Immature natural killer cell (primary cell): ENCODE results near the gene CDKAL1. TPM values are rescaled to one million over a fixed set of nuclear protein-coding genes. Genes with fewer than 3 reads are reported as not detected.
A peak's percentile ranks its signal among the peaks of the same experiment; 100 is the strongest.

Experiments
- DNase-seq, 3 donors: peaks; one replicate each; pipeline ENCODE4 v3.0.0; 2022; ENCODE audit warnings: mixed read lengths in 1 of 3
- H3K27ac Mint-ChIP-seq, 6 donors: one replicate each; pipeline ENCODE4 v1.8.0; 2020; ENCODE audit warnings: mixed read lengths in 6 of 6, mild to moderate bottlenecking in 5 of 6, inconsistent platforms in 4 of 6, moderate library complexity in 3 of 6
- H3K27me3 Mint-ChIP-seq, 3 donors: one replicate each; pipeline ENCODE4 v1.8.0; 2020 to 2021; ENCODE audit warnings: low read depth in 3 of 3, mild to moderate bottlenecking in 3 of 3, mixed read lengths in 3 of 3, moderate library complexity in 3 of 3, inconsistent platforms in 1 of 3
- H3K36me3 Mint-ChIP-seq, 3 donors: one replicate each; pipeline ENCODE4 v1.8.0; 2020; ENCODE audit warnings: mixed read lengths in 3 of 3, inconsistent platforms in 2 of 3, mild to moderate bottlenecking in 2 of 3
- H3K4me1 Mint-ChIP-seq, 2 donors: one replicate each; pipeline ENCODE4 v1.8.0; 2020; ENCODE audit warnings: inconsistent platforms in 2 of 2, mild to moderate bottlenecking in 2 of 2, mixed read lengths in 2 of 2, moderate library complexity in 1 of 2
- H3K4me3 Mint-ChIP-seq, 5 donors: one replicate each; pipeline ENCODE4 v1.8.0; 2020; ENCODE audit warnings: mild to moderate bottlenecking in 5 of 5, mixed read lengths in 5 of 5, inconsistent platforms in 3 of 5, moderate library complexity in 3 of 5
- H3K9me3 Mint-ChIP-seq, 6 donors: one replicate each; pipeline ENCODE4 v1.8.0; 2020; ENCODE audit warnings: mild to moderate bottlenecking in 6 of 6, mixed read lengths in 6 of 6, inconsistent platforms in 4 of 6, moderate library complexity in 3 of 6
- polyA plus RNA-seq, 3 donors: library from polyadenylated mRNA; unstranded; fragments of 300-500 nt; fragmentation: Illumina TruSeq; gene quantifications; one replicate each; pipeline ENCODE4 v1.2.3, GENCODE V29; 2021

The CDKAL1 gene
- polyA plus RNA-seq, 3 donors from 2014 or later = 22.4 to 32.3 (median 25.4) TPM

GRCh38 chr6:20861481-20861880 lies 327.2 kb downstream of the CDKAL1 start:
- Mint-ChIP-seq H3K4me1 (no peaks in the 10 kb centered on the region), H3K27ac (no peak overlapping the region), H3K36me3 (peaks cover 0 to 6% (median 3%) of the 10 kb centered on the region in 3 donors), H3K27me3 (no peaks in the 10 kb centered on the region), H3K9me3 (no peaks in the 10 kb centered on the region), H3K4me3 (no peak overlapping the region)
- no peak for DNase-seq

DNA sequence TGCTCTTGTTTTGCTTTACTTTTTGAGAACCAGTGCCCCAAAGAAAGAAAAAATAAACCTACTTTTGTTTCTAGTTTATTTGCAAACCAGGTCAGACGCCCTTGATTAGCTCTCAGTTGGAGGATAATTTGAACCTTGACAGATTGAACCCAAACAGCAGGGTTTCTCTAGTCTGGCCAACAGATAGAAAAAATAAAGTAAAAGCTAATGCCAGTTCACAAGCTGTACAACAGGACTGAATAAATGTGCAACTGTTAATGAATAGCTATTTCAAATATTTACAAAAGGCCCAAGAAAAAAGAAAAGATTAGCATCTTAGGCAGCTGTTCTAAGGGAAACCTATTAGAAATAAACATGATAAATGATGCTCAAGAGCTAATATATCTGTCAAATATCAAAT lies 331.8 kb downstream of the CDKAL1 start:
- no peaks in the 10 kb centered on the region for H3K4me1 Mint-ChIP-seq

DNA sequence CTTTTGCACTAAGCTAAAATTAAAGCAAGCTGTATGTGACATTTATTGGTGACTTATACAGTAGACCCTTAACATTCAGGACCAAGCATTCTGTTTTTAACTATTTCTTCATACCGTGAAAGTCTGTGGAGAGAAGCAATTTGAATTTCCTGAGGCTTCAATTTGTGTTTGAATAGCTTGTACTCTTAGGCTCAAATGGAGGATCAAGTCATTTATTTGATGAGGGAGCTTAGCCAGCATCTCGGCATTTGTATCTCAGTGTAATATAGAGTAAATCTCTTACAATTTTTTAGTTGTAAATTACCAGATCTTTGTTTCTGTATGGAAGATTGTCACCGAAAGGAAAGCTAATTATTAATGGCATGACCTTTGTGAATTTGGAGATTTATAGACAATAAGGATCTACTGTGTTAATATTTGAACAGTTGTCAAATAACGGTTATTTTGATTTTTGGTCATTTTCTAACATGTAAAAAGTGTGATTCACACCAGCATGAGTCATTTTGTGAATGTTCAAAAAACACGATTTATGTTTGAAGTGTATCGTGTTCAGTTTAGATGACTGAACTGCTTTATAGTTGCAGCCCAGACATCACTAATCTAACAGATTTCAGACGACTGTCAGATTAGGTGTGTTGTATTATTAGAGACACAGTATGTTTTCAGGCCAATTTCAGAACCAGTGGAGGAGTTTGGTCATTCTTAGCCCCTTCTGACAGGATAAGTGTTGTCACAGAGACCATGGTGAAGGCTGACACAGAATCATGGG lies 332.9 kb downstream of the CDKAL1 start:
- Mint-ChIP-seq H3K27ac (no peak overlapping the region), H3K4me1 (no peaks in the 10 kb centered on the region), H3K27me3 (no peaks in the 10 kb centered on the region), H3K4me3 (no peak overlapping the region), H3K9me3 (no peaks in the 10 kb centered on the region), H3K36me3 (no peaks in the 10 kb centered on the region)
- no peak for DNase-seq

More for the DNA sequence above, 331.8 kb downstream of the CDKAL1 start:
- DNase-seq = no peak
- H3K9me3 Mint-ChIP-seq = no peaks in the 10 kb centered on the region
- peaks cover 0 to 3% (median 0%) of the 10 kb centered on the region in 3 donors for H3K36me3 Mint-ChIP-seq
- H3K27me3 Mint-ChIP-seq = no peaks in the 10 kb centered on the region
- H3K27ac Mint-ChIP-seq = no peak overlapping the region
- H3K4me3 Mint-ChIP-seq = no peak overlapping the region

DNA sequence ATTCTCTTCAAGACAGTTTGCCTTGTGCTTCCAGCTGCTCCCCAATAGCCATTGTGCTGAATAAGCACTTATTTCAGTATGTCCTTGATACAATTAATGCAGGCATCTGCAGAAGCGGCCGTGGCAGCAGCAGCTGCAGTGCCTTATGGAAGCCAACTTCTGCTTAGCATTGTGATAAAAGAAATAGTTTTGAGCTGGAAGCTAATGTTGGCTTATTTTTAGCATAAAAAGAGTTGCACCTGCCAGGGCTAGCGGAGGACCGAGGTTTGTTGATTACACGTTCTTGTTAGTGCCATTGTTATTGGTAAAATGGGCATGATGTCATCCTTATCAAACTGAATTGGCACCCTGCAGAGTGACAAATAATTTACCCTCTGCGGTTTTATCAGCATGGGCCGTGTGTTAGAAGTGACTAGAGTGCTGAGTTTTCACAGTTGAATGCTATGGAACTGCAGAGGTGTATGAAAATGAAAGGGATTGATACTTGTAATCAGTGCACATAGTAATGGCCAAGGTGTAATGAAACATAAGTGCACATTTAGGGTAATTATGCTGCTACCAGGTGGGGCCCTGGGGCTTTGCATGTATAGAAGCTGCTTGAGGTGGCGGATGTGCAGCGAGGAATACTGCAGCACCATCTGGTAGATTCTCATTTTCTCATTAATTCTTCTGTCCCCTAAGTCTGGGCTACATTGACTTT lies 334.3 kb downstream of the CDKAL1 start:
- no peak for DNase-seq
- H3K36me3 Mint-ChIP-seq = no peaks in the 10 kb centered on the region
- no peak overlapping the region for H3K27ac Mint-ChIP-seq
- H3K4me1 Mint-ChIP-seq = no peaks in the 10 kb centered on the region
- H3K9me3 Mint-ChIP-seq = no peaks in the 10 kb centered on the region
- H3K27me3 Mint-ChIP-seq = no peaks in the 10 kb centered on the region
- H3K4me3 Mint-ChIP-seq = no peak overlapping the region

- no peak for DNase-seq
- no peaks in the 10 kb centered on the region for H3K9me3 Mint-ChIP-seq
Measured at GRCh38 chr6:20870021-20870420, 335.8 kb downstream of the CDKAL1 start.

DNA sequence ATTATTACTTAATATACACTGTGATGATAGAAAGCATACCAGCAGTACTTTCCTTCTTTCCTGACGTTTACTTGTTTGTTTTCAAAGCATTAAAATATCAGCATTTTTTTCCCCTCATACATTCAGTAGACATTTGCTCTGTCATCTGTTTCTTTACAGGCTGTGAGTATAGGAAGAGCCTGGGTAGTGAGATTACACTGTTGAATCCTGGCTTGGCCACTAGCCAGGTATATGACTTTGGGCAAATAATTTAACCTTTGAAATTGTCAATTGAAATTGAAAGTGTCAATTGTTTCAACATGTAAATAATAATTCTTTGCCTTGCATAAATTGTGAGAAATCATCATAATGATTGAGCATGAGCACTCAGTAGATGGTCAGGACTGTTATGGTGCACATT lies 336.2 kb downstream of the CDKAL1 start:
- no peaks in the 10 kb centered on the region for H3K36me3 Mint-ChIP-seq
- H3K4me3 Mint-ChIP-seq = no peak overlapping the region
- H3K9me3 Mint-ChIP-seq = no peaks in the 10 kb centered on the region
- H3K27ac Mint-ChIP-seq = no peak overlapping the region
- H3K27me3 Mint-ChIP-seq = no peaks in the 10 kb centered on the region
- DNase-seq = no peak
- no peaks in the 10 kb centered on the region for H3K4me1 Mint-ChIP-seq

More at GRCh38 chr6:20870021-20870420, 335.8 kb downstream of the CDKAL1 start:
- H3K36me3 Mint-ChIP-seq = no peaks in the 10 kb centered on the region
- no peaks in the 10 kb centered on the region for H3K4me1 Mint-ChIP-seq
- H3K27ac Mint-ChIP-seq = no peak overlapping the region
- H3K27me3 Mint-ChIP-seq = no peaks in the 10 kb centered on the region
- H3K4me3 Mint-ChIP-seq = no peak overlapping the region

DNA sequence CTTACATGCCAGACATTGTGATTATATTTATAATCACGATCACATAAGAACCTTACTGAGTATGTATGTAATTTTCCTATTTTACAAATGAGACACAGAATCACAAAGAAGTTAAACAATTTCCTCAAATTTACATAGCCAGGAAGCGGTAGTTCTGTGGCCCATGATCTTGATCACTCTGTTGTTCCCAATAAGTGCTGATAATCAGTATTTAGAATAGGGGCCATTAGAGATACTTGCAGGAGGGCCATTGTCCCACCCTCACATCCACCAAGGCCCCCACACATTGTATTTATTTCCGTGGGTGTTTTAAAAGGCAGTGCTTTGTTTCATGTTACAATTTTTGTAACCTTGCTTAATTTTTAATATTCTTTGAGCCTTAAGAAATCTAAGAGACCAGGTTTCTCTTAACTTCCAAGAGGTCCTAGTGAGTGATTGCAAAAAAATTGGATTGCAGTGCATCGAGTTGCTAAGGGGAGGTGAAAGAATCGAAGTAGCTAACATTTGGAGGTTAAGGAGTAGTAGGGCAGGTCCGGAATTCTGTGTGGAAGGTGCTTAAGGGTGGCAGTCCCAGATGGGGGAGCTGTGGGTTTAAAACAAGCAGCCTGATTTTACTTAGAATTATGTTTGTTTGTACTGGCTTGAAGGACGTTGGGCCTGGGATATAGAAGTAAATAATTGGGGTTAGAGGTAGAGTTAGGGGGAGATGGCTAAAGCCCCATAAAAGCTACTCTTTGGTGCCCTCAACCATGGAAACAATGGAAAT lies 339.4 kb downstream of the CDKAL1 start:
- no peak overlapping the region for H3K27ac Mint-ChIP-seq

DNA sequence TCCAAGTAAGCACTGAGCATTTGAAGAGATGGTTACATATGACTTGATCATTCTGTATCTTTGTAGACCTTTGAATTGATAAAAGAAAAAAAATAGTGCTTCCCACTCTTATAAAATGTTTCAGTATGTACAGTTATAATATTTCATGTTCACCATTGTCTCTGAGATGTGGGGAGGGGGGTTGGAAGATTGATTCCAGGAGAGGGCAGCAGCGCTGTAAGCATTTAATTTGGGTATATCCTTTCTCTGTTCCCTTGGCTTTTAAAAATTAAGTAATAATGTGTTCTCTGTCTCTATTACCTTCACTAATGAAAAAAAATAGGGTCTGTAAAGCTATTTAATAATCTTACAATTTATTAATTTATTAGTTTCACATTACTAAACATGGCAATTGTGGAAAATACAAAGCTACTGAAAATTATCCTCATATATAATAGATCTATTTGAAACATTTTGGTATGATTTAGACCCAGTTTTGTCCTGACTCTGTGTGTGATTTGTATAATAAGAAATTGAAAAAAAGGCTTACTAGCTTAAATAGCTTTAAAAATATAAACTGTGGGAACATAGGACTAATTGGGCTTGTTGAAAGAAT lies 341.2 kb downstream of the CDKAL1 start:
- H3K27me3 Mint-ChIP-seq = no peaks in the 10 kb centered on the region
- peaks cover 5 to 15% of the 10 kb centered on the region in 2 donors for H3K4me1 Mint-ChIP-seq
- no peaks in the 10 kb centered on the region for H3K36me3 Mint-ChIP-seq
- no peak overlapping the region for H3K4me3 Mint-ChIP-seq
- no peak overlapping the region for H3K27ac Mint-ChIP-seq
- no peak for DNase-seq
- H3K9me3 Mint-ChIP-seq = no peaks in the 10 kb centered on the region

More for the DNA sequence above, 339.4 kb downstream of the CDKAL1 start:
- H3K36me3 Mint-ChIP-seq = no peaks in the 10 kb centered on the region
- no peak overlapping the region for H3K4me3 Mint-ChIP-seq
- no peaks in the 10 kb centered on the region for H3K9me3 Mint-ChIP-seq
- no peaks in the 10 kb centered on the region for H3K27me3 Mint-ChIP-seq
- DNase-seq = no peak
- H3K4me1 Mint-ChIP-seq = peaks cover 5 to 7% of the 10 kb centered on the region in 2 donors

GRCh38 chr6:20876036-20876435 lies 341.8 kb downstream of the CDKAL1 start:
- Mint-ChIP-seq H3K9me3 (no peaks in the 10 kb centered on the region), H3K36me3 (no peaks in the 10 kb centered on the region), H3K4me1 (peaks cover 5 to 15% of the 10 kb centered on the region in 2 donors), H3K27me3 (no peaks in the 10 kb centered on the region), H3K27ac (no peak overlapping the region), H3K4me3 (no peak overlapping the region)
- DNase-seq = no peak

GRCh38 chr6:20876561-20876960 lies 342.3 kb downstream of the CDKAL1 start:
- Mint-ChIP-seq H3K9me3 (no peaks in the 10 kb centered on the region), H3K4me1 (peaks cover 5 to 15% of the 10 kb centered on the region in 2 donors), H3K27me3 (no peaks in the 10 kb centered on the region), H3K4me3 (no peak overlapping the region), H3K27ac (no peak overlapping the region), H3K36me3 (no peaks in the 10 kb centered on the region)
- no peak for DNase-seq

- DNase-seq = no peak
- Mint-ChIP-seq H3K4me3 (no peak overlapping the region), H3K27me3 (peaks cover 0 to 1% (median 0%) of the 10 kb centered on the region in 3 donors), H3K36me3 (peaks cover 4 to 7% (median 6%) of the 10 kb centered on the region in 3 donors), H3K27ac (peak overlapping the region in 1 of 6 donors; percentile 3), H3K9me3 (peaks cover 0 to 4% (median 0%) of the 10 kb centered on the region in 6 donors), H3K4me1 (peaks cover 5 to 15% of the 10 kb centered on the region in 2 donors)
Measured at GRCh38 chr6:20877008-20877937, 343.0 kb downstream of the CDKAL1 start.

- Mint-ChIP-seq H3K4me1 (peaks cover 5 to 15% of the 10 kb centered on the region in 2 donors), H3K9me3 (peaks cover 2 to 21% (median 7%) of the 10 kb centered on the region in 6 donors), H3K27me3 (peaks cover 0 to 1% (median 0%) of the 10 kb centered on the region in 3 donors), H3K36me3 (peaks cover 21 to 24% (median 24%) of the 10 kb centered on the region in 3 donors), H3K4me3 (no peak overlapping the region), H3K27ac (peak overlapping the region in 1 of 6 donors; percentile 39)
- no peak for DNase-seq
Measured at GRCh38 chr6:20879121-20879520, 344.9 kb downstream of the CDKAL1 start.

GRCh38 chr6:20879526-20879925 lies 345.3 kb downstream of the CDKAL1 start:
- no peak for DNase-seq
- Mint-ChIP-seq H3K4me3 (no peak overlapping the region), H3K27me3 (peaks cover 0 to 1% (median 0%) of the 10 kb centered on the region in 3 donors), H3K27ac (peak overlapping the region in 1 of 6 donors; percentile 39), H3K36me3 (peaks cover 25 to 28% (median 27%) of the 10 kb centered on the region in 3 donors), H3K9me3 (peaks cover 6 to 25% (median 10%) of the 10 kb centered on the region in 6 donors), H3K4me1 (peaks cover 5 to 15% of the 10 kb centered on the region in 2 donors)
